GM12878 (cell line): Measurements from ENCODE around the gene LRRC37B. TPM values are rescaled to one million over a fixed set of nuclear protein-coding genes. Genes with fewer than 3 reads are reported as not detected.

Experiments used
- JUNB ChIP-seq: IDR thresholded peaks from 2 replicates; pipeline ENCODE4 v1.6.1; 2016; ENCODE audit warnings: antibody characterized with exemption, mild to moderate bottlenecking
- NR2C1 ChIP-seq: fragments of 450-650 bp; IDR thresholded peaks from 2 replicates; pipeline ENCODE4 v1.6.1; 2017; ENCODE audit warnings: antibody characterized with exemption, mild to moderate bottlenecking, moderate library complexity
- USF2 ChIP-seq: IDR thresholded peaks from 2 replicates; pipeline ENCODE4 v1.6.1; 2011; ENCODE audit warnings: low read depth, low read length, improper control_type of control experiment, borderline replicate concordance
- polyA plus RNA-seq, 11 experiments: library from polyadenylated mRNA; depleted of rRNA in 4 of 11; unstranded in 6 of 11; stranded (reverse) in 5 of 11; fragments of >200 nt; fragmentation: Nextera tagmentation in 4 of 11; fragmentation: Illumina TruSeq in 1 of 11; extraction: Ambion mirVana in 4 of 11; extraction: Trizol in 1 of 11; gene quantifications; 1 replicate in 1 of 11; 2 replicates in 10 of 11; pipeline versions ENCODE4 v1.2.1 to v1.2.3, GENCODE V29; 2011 to 2016; ENCODE audit warnings: inconsistent platforms in 2 of 11, missing spikeins in 2 of 11, low read depth in 1 of 11
- small RNA-seq: library from RNA; depleted of rRNA; stranded (forward); fragments of <200 nt; gene quantifications from one replicate; pipeline ENCODE3, GENCODE V24; 2014
- total RNA-seq, 4 experiments: library from RNA; depleted of rRNA in 3 of 4; stranded (reverse); fragments of >200 nt in 3 of 4; fragmentation: Illumina TruSeq in 1 of 4; extraction: Trizol in 1 of 4; gene quantifications; 2 replicates each; pipeline versions ENCODE4 v1.2.1 to v1.2.3, GENCODE V29; 2013 to 2021
- TF ChIP-seq, protein P1 (sequence below): fragments of 450-650 bp; IDR thresholded peaks from 2 replicates; pipeline ENCODE4 v1.6.1; 2016; ENCODE audit warnings: mild to moderate bottlenecking
- TF ChIP-seq, protein P2 (sequence below): fragments of 450-650 bp; IDR thresholded peaks from 2 replicates; pipeline ENCODE4 v1.6.1; 2017; ENCODE audit warnings: mild to moderate bottlenecking, moderate library complexity

The LRRC37B gene
- total and polyA plus RNA-seq, 10 of the 15 experiments (the other 5 are each of a cell fraction or from before 2014, with no cell fraction given): 3.2 to 25.7 (median 9.2) TPM

- TF ChIP-seq, protein P1, sequence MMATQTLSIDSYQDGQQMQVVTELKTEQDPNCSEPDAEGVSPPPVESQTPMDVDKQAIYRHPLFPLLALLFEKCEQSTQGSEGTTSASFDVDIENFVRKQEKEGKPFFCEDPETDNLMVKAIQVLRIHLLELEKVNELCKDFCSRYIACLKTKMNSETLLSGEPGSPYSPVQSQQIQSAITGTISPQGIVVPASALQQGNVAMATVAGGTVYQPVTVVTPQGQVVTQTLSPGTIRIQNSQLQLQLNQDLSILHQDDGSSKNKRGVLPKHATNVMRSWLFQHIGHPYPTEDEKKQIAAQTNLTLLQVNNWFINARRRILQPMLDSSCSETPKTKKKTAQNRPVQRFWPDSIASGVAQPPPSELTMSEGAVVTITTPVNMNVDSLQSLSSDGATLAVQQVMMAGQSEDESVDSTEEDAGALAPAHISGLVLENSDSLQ: no peak
- TF ChIP-seq JUNB (no peak), NR2C1 (no peak), USF2 (no peak)
- TF ChIP-seq, protein P2, sequence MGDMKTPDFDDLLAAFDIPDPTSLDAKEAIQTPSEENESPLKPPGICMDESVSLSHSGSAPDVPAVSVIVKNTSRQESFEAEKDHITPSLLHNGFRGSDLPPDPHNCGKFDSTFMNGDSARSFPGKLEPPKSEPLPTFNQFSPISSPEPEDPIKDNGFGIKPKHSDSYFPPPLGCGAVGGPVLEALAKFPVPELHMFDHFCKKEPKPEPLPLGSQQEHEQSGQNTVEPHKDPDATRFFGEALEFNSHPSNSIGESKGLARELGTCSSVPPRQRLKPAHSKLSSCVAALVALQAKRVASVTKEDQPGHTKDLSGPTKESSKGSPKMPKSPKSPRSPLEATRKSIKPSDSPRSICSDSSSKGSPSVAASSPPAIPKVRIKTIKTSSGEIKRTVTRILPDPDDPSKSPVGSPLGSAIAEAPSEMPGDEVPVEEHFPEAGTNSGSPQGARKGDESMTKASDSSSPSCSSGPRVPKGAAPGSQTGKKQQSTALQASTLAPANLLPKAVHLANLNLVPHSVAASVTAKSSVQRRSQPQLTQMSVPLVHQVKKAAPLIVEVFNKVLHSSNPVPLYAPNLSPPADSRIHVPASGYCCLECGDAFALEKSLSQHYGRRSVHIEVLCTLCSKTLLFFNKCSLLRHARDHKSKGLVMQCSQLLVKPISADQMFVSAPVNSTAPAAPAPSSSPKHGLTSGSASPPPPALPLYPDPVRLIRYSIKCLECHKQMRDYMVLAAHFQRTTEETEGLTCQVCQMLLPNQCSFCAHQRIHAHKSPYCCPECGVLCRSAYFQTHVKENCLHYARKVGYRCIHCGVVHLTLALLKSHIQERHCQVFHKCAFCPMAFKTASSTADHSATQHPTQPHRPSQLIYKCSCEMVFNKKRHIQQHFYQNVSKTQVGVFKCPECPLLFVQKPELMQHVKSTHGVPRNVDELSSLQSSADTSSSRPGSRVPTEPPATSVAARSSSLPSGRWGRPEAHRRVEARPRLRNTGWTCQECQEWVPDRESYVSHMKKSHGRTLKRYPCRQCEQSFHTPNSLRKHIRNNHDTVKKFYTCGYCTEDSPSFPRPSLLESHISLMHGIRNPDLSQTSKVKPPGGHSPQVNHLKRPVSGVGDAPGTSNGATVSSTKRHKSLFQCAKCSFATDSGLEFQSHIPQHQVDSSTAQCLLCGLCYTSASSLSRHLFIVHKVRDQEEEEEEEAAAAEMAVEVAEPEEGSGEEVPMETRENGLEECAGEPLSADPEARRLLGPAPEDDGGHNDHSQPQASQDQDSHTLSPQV: no peak
- TF ChIP-seq, all 136 proteins: peak for 0
These were observed 95.5 kb downstream of the LRRC37B start (continued) for GRCh38 chr17:32102646-32103186.

Small RNA genes within 50 kb of the gene (small RNA-seq; reads per million reads assigned to genes)
- gene AC090616.4 (not detected), gene RNA5SP437 (0.16 reads per million)

Other genes with a start within 250 kb of the LRRC37B start
- gene COPRS, start 148.1 kb upstream of the LRRC37B start, total RNA-seq (2014; rRNA removed): 41.7 and 41.9 TPM in 2 replicates
- 29.3 and 32.8 TPM in 2 replicates for gene COPRS, start 148.1 kb upstream of the LRRC37B start, total RNA-seq (2014; rRNA removed; fragmentation: Illumina TruSeq; extraction: Trizol)
- 25.6 and 31.2 TPM in 2 replicates for gene COPRS, start 148.1 kb upstream of the LRRC37B start, total RNA-seq (2021)
- 25.1 and 30.0 TPM in 2 replicates for gene COPRS, start 148.1 kb upstream of the LRRC37B start, polyA plus RNA-seq (2011; rRNA removed)
- 30.0 and 33.3 TPM in 2 replicates for gene COPRS, start 148.1 kb upstream of the LRRC37B start, polyA plus RNA-seq (2014; fragmentation: Illumina TruSeq; extraction: Trizol)
- gene COPRS, start 148.1 kb upstream of the LRRC37B start, polyA plus RNA-seq (2014; fragmentation: Nextera tagmentation; extraction: Ambion mirVana): 10 to 100 TPM in 1 of 2 experiments, 1 to 10 TPM in 1; 6.3 to 15.9 TPM
- gene COPRS, start 148.1 kb upstream of the LRRC37B start, polyA plus RNA-seq (2014; rRNA removed): 35.3 and 42.3 TPM in 2 replicates
- gene COPRS, start 148.1 kb upstream of the LRRC37B start, polyA plus RNA-seq (2016; fragmentation: Nextera tagmentation; extraction: Ambion mirVana): 10 to 100 TPM; 35.7 to 39.9 TPM
- 47.4 and 65.7 TPM in 2 replicates for gene UTP6, start 105.7 kb upstream of the LRRC37B start, total RNA-seq (2014; rRNA removed)
- 69.4 and 69.9 TPM in 2 replicates for gene UTP6, start 105.7 kb upstream of the LRRC37B start, total RNA-seq (2014; rRNA removed; fragmentation: Illumina TruSeq; extraction: Trizol)
- 90.8 and 91.7 TPM in 2 replicates for gene UTP6, start 105.7 kb upstream of the LRRC37B start, total RNA-seq (2021)
- 76.6 and 130 TPM in 2 replicates for gene UTP6, start 105.7 kb upstream of the LRRC37B start, polyA plus RNA-seq (2011; rRNA removed)
- gene UTP6, start 105.7 kb upstream of the LRRC37B start, polyA plus RNA-seq (2014; fragmentation: Illumina TruSeq; extraction: Trizol): 59.3 and 69.8 TPM in 2 replicates
- gene UTP6, start 105.7 kb upstream of the LRRC37B start, polyA plus RNA-seq (2014; fragmentation: Nextera tagmentation; extraction: Ambion mirVana): 100 to 1,000 TPM; 134 to 137 TPM
- 59.8 and 70.2 TPM in 2 replicates for gene UTP6, start 105.7 kb upstream of the LRRC37B start, polyA plus RNA-seq (2014; rRNA removed)
- 100 to 1,000 TPM; 136 to 138 TPM for gene UTP6, start 105.7 kb upstream of the LRRC37B start, polyA plus RNA-seq (2016; fragmentation: Nextera tagmentation; extraction: Ambion mirVana)
- gene SUZ12, start 70.4 kb upstream of the LRRC37B start, total RNA-seq (2014; rRNA removed): 19.2 and 23.9 TPM in 2 replicates
- 65.6 and 66.5 TPM in 2 replicates for gene SUZ12, start 70.4 kb upstream of the LRRC37B start, total RNA-seq (2014; rRNA removed; fragmentation: Illumina TruSeq; extraction: Trizol)
- gene SUZ12, start 70.4 kb upstream of the LRRC37B start, total RNA-seq (2021): 47.9 and 48.8 TPM in 2 replicates
- 48.5 and 77.0 TPM in 2 replicates for gene SUZ12, start 70.4 kb upstream of the LRRC37B start, polyA plus RNA-seq (2011; rRNA removed)
- 69.2 and 84.4 TPM in 2 replicates for gene SUZ12, start 70.4 kb upstream of the LRRC37B start, polyA plus RNA-seq (2014; fragmentation: Illumina TruSeq; extraction: Trizol)
- gene SUZ12, start 70.4 kb upstream of the LRRC37B start, polyA plus RNA-seq (2014; fragmentation: Nextera tagmentation; extraction: Ambion mirVana): 10 to 100 TPM; 25.5 to 32.0 TPM
- gene SUZ12, start 70.4 kb upstream of the LRRC37B start, polyA plus RNA-seq (2014; rRNA removed): 28.9 and 37.1 TPM in 2 replicates
- 10 to 100 TPM; 23.7 to 26.1 TPM for gene SUZ12, start 70.4 kb upstream of the LRRC37B start, polyA plus RNA-seq (2016; fragmentation: Nextera tagmentation; extraction: Ambion mirVana)
- 20.5 and 29.8 TPM in 2 replicates for gene RHOT1, start 135.1 kb downstream of the LRRC37B start, total RNA-seq (2014; rRNA removed)
- gene RHOT1, start 135.1 kb downstream of the LRRC37B start, total RNA-seq (2014; rRNA removed; fragmentation: Illumina TruSeq; extraction: Trizol): 26.5 and 30.8 TPM in 2 replicates
- 16.5 and 16.8 TPM in 2 replicates for gene RHOT1, start 135.1 kb downstream of the LRRC37B start, total RNA-seq (2021)
- 68.2 and 111 TPM in 2 replicates for gene RHOT1, start 135.1 kb downstream of the LRRC37B start, polyA plus RNA-seq (2011; rRNA removed)
- 25.0 and 29.3 TPM in 2 replicates for gene RHOT1, start 135.1 kb downstream of the LRRC37B start, polyA plus RNA-seq (2014; fragmentation: Illumina TruSeq; extraction: Trizol)
- 10 to 100 TPM; 13.3 to 14.1 TPM for gene RHOT1, start 135.1 kb downstream of the LRRC37B start, polyA plus RNA-seq (2014; fragmentation: Nextera tagmentation; extraction: Ambion mirVana)
- gene RHOT1, start 135.1 kb downstream of the LRRC37B start, polyA plus RNA-seq (2014; rRNA removed): 13.8 and 17.7 TPM in 2 replicates
- 10 to 100 TPM; 25.7 to 27.1 TPM for gene RHOT1, start 135.1 kb downstream of the LRRC37B start, polyA plus RNA-seq (2016; fragmentation: Nextera tagmentation; extraction: Ambion mirVana)